GM23248 (cell line): ENCODE results near the gene GPR173. TPM values are rescaled to one million over a fixed set of nuclear protein-coding genes. Genes with fewer than 3 reads are reported as not detected.

Source experiments
- DNase-seq: peaks from one replicate; pipeline ENCODE4 v3.0.0-alpha.2; 2015
- H2AFZ ChIP-seq: fragments of 200-600 bp; sonication (generic); 2 replicates; pipeline ENCODE4 v1.6.1; 2016; ENCODE audit warnings: antibody characterized with exemption
- H3F3A ChIP-seq: fragments of 200-600 bp; sonication (generic); 2 replicates; pipeline ENCODE4 v1.6.1; 2016; ENCODE audit warnings: mild to moderate bottlenecking, antibody characterized with exemption, mixed run types; ENCODE audit not compliant: insufficient read depth
- H3K27ac ChIP-seq: fragments of 200-600 bp; sonication (generic); 2 replicates; pipeline ENCODE4 v1.5.1; 2016; ENCODE audit warnings: mild to moderate bottlenecking
- H3K27me3 ChIP-seq: fragments of 200-600 bp; sonication (generic); replicated peaks from 2 replicates; pipeline ENCODE4 v1.6.1; 2016; ENCODE audit warnings: mild to moderate bottlenecking; ENCODE audit not compliant: insufficient read depth
- H3K36me3 ChIP-seq: fragments of 200-600 bp; sonication (generic); 2 replicates; pipeline ENCODE4 v1.6.1; 2016; ENCODE audit warnings: low read depth, mild to moderate bottlenecking
- H3K4me1 ChIP-seq: fragments of 200-600 bp; sonication (generic); 2 replicates; pipeline ENCODE4 v1.6.1; 2016; ENCODE audit warnings: mild to moderate bottlenecking; ENCODE audit not compliant: insufficient read depth
- H3K4me2 ChIP-seq: fragments of 200-600 bp; sonication (generic); one replicate; pipeline ENCODE4 v1.6.1; 2016; ENCODE audit warnings: mild to moderate bottlenecking; ENCODE audit not compliant: unreplicated experiment
- H3K4me3 ChIP-seq: fragments of 200-600 bp; sonication (generic); 2 replicates; pipeline ENCODE4 v1.5.1; 2016; ENCODE audit warnings: mild to moderate bottlenecking
- H3K79me2 ChIP-seq: fragments of 200-600 bp; sonication (generic); 2 replicates; pipeline ENCODE4 v1.6.1; 2016; ENCODE audit warnings: mild to moderate bottlenecking; ENCODE audit not compliant: insufficient read depth
- H3K9ac ChIP-seq: fragments of 200-600 bp; sonication (generic); 2 replicates; pipeline ENCODE4 v1.6.1; 2016; ENCODE audit warnings: mild to moderate bottlenecking
- H3K9me2 ChIP-seq: fragments of 200-600 bp; sonication (generic); 2 replicates; pipeline ENCODE4 v1.6.1; 2016; ENCODE audit warnings: mixed run types, mild to moderate bottlenecking, moderate library complexity; ENCODE audit not compliant: insufficient read depth
- H3K9me3 ChIP-seq: fragments of 200-600 bp; sonication (generic); one replicate; pipeline ENCODE4 v1.6.1; 2017; ENCODE audit warnings: low read depth
- H4K20me1 ChIP-seq: fragments of 200-600 bp; sonication (generic); 2 replicates; pipeline ENCODE4 v1.6.0; 2016; ENCODE audit not compliant: insufficient read depth
- EZH2 ChIP-seq: fragments of 200-600 bp; sonication (generic); IDR thresholded peaks from 2 replicates; pipeline ENCODE4 v1.6.1; 2018; ENCODE audit warnings: antibody characterized with exemption, mild to moderate bottlenecking; ENCODE audit not compliant: insufficient read depth, poor library complexity, severe bottlenecking
- EZH2phosphoT487 ChIP-seq: fragments of 200-600 bp; sonication (generic); IDR thresholded peaks from 2 replicates; pipeline ENCODE4 v1.6.1; 2018; ENCODE audit warnings: antibody characterized with exemption, moderate library complexity, mild to moderate bottlenecking, low read depth; ENCODE audit not compliant: insufficient read depth
- WGBS, 2 experiments: methylation state at CpG; one replicate each; pipeline ENCODE4 v1.1.6; 2015 to 2017; ENCODE audit warnings: low lambda C conversion rate in 2 of 2, low coverage in 1 of 2; ENCODE audit errors: missing lambda C conversion rate in 2 of 2; 5-methylcytosine and 5-hydroxymethylcytosine counted together
- in situ Hi-C: fragments of 300-500 bp; cut with MboI; formaldehyde crosslinking; loops from 2 replicates; pipeline ENCODE4 v1.15.0; 2020
- polyA plus RNA-seq: library from polyadenylated mRNA; unstranded; fragments of >200 nt; fragmentation: Nextera tagmentation; extraction: Ambion mirVana; gene quantifications from 2 replicates; pipeline ENCODE4 v1.2.1, GENCODE V29; 2016
- total RNA-seq: library from RNA; depleted of rRNA; stranded (reverse); fragments of >200 nt; shearing (Covaris generic); gene quantifications from 2 replicates; pipeline ENCODE4 v1.2.3, GENCODE V29; 2014

Gene GPR173
- total and polyA plus RNA-seq, 2 experiments from 2014 or later = 0.24 to 0.86 TPM

DNA sequence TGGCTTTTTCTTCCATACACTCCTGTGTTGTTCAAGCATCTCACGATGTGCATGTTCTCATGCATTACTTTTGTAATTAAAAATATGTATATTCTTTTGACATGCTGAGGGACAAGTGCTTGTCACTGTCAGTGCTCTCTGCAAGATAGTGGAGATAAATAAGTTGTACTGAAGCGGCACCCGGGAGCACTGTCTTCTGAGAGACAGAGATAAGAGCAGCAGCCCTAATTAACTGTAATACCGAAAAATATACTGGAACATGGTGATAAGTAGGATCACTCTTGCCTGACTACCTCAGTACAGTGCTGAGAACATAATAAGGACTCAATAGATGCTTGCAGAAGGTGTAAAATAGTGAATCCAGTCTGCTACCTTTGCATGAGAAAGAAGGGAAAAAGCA lies 9.4 kb upstream of the GPR173 start:
- no peaks in the 10 kb centered on the region for H3K4me1 ChIP-seq
- 63 to 77% methylated on average over 4 of the region's 4 CpGs for WGBS, 2 experiments

DNA sequence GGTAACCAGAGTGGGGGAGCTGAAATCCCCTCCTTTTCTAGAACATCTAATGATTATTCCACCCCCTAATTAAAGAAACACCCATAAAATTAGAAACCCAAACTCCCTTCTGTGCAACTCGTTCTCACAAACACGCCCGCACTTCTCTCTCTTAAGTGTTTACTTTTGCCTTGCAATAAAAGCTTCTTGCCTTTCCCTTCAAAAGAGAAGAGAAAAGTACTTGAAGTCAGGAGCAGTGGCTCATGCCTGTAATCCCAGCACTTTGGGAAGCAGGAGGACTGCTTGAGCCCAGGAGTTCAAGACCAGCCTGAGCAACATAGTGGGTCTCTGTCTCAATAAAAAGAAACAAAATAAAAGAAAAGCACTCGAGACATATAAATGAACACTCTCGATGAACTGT lies 3.6 kb upstream of the GPR173 start:
- H3K4me1 ChIP-seq = peaks cover 5% of the 10 kb centered on the region
- H3F3A ChIP-seq = 0 out of 2 replicates have a peak, but pooled peaks cover 5% of the 10 kb centered on the region
- H3K27me3 ChIP-seq = no peaks in the 10 kb centered on the region
- H3K4me2 ChIP-seq = no peak overlapping the region
- H2AFZ ChIP-seq = no peak overlapping the region
- in situ Hi-C loops = no loop called here
- no peak overlapping the region for H3K4me3 ChIP-seq
- no peak overlapping the region for H3K9ac ChIP-seq
- H4K20me1 ChIP-seq = no peaks in the 10 kb centered on the region
- H3K79me2 ChIP-seq = peaks cover 14% of the 10 kb centered on the region
- DNase-seq = no peak
- H3K27ac ChIP-seq = no peak overlapping the region
- 98 to 100% methylated on average over 4 to 5 of the region's 5 CpGs for WGBS, 2 experiments
- H3K36me3 ChIP-seq = no peaks in the 10 kb centered on the region
- no peaks in the 10 kb centered on the region for H3K9me3 ChIP-seq
- no peaks in the 10 kb centered on the region for H3K9me2 ChIP-seq
- TF ChIP-seq EZH2 (no peak), EZH2phosphoT487 (no peak)

More for the DNA sequence above, 9.4 kb upstream of the GPR173 start:
- H3K27me3 ChIP-seq = no peaks in the 10 kb centered on the region
- no peak overlapping the region for H2AFZ ChIP-seq
- H3K36me3 ChIP-seq = no peaks in the 10 kb centered on the region
- TF ChIP-seq EZH2 (no peak), EZH2phosphoT487 (no peak)
- H3K9me2 ChIP-seq = no peaks in the 10 kb centered on the region
- no peaks in the 10 kb centered on the region for H4K20me1 ChIP-seq
- H3K27ac ChIP-seq = no peak overlapping the region
- no peak overlapping the region for H3K4me3 ChIP-seq
- H3K9me3 ChIP-seq = no peaks in the 10 kb centered on the region
- no peak for DNase-seq
- H3K4me2 ChIP-seq = no peak overlapping the region
- no peaks in the 10 kb centered on the region for H3F3A ChIP-seq
- in situ Hi-C loops = no loop called here
- H3K79me2 ChIP-seq = no peaks in the 10 kb centered on the region
- no peak overlapping the region for H3K9ac ChIP-seq

DNA sequence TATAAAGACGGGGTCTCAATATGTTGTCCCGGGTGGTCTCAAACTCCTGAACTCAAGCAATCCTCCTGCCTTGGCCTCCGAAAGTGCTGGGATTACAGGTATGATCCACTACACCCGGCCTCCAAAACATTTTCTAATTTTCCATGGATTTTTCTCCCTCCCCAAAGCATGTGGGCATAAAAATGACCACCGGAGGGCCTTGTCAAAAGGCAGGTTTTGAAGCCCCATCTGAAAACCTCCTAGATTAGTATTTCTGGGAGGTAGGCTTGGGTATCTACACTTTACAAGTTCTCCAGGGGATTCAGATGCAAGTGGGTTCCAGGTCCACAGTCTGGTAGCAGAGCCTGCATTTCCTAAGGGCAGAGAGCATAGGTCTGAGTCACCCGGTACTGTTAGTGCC lies 1.4 kb upstream of the GPR173 start:
- H3K9me2 ChIP-seq = no peaks in the 10 kb centered on the region
- in situ Hi-C loops = no loop called here
- H4K20me1 ChIP-seq = no peaks in the 10 kb centered on the region
- H3K36me3 ChIP-seq = no peaks in the 10 kb centered on the region
- H2AFZ ChIP-seq = peak overlapping the region; percentile 63
- H3K27ac ChIP-seq = peak overlapping the region; percentile 51; the same call in 1 of the 2 replicates
- peaks cover 5% of the 10 kb centered on the region for H3K4me1 ChIP-seq
- H3K4me2 ChIP-seq = no peak overlapping the region
- H3K4me3 ChIP-seq = no peak overlapping the region
- H3K9ac ChIP-seq = no peak overlapping the region
- 0 out of 2 replicates have a peak, but pooled peaks cover 5% of the 10 kb centered on the region for H3F3A ChIP-seq
- 82% methylated on average over 6 of the region's 6 CpGs for WGBS, 2 experiments
- no peaks in the 10 kb centered on the region for H3K9me3 ChIP-seq
- H3K79me2 ChIP-seq = peaks cover 36% of the 10 kb centered on the region
- TF ChIP-seq EZH2phosphoT487 (no peak), EZH2 (no peak)
- DNase-seq = peak; percentile 51
- no peaks in the 10 kb centered on the region for H3K27me3 ChIP-seq

DNA sequence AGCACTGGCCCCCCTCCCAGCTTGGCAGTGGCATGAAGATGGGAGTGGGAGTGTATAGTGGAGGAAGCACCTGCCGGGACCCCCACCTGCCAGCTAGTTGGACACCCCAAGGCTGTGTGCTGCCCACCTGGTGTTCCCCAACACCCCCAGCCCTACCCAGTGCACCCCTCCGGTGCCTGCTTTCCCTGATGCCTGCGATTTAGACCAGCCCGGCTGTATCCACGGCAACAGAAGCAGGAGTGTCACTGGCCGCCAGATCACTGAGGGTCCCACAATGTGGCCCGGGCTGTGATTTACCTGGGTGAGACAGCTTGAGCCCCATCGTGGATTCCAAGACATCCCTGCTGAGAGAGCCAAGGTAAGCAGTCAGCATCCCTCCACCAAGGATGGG lies 533 bp downstream of the GPR173 start:
- Histone ChIP-seq H3F3A (0 out of 2 replicates have a peak, but pooled peaks cover 5% of the 10 kb centered on the region), H3K9ac (peak overlapping the region; percentile 83), H3K4me2 (peak overlapping the region; percentile 61), H3K36me3 (no peaks in the 10 kb centered on the region), H2AFZ (no peak overlapping the region), H3K27me3 (no peaks in the 10 kb centered on the region), H3K4me1 (peaks cover 5% of the 10 kb centered on the region), H3K27ac (no peak overlapping the region), H4K20me1 (no peaks in the 10 kb centered on the region), H3K9me2 (no peaks in the 10 kb centered on the region), H3K4me3 (peak overlapping the region; percentile 77), H3K9me3 (no peaks in the 10 kb centered on the region), H3K79me2 (peaks cover 55% of the 10 kb centered on the region)
- in situ Hi-C loops = no loop called here
- 0% methylated on average over 4 to 7 of the region's 8 CpGs for WGBS, 2 experiments
- DNase-seq = peak; percentile 16
- TF ChIP-seq EZH2phosphoT487 = no peak
- TF ChIP-seq EZH2 = no peak
